HEK293T (cell line): Measurements from ENCODE around the gene SERPINA4.

Source experiments
- BHLHE40 ChIP-seq: fragments of 450-650 bp; IDR thresholded peaks from 2 replicates; pipeline ENCODE4 v1.6.1; 2016; ENCODE audit warnings: mild to moderate bottlenecking, moderate library complexity, borderline replicate concordance
- FOXA1 ChIP-seq: fragments of 450-650 bp; IDR thresholded peaks from 2 replicates; pipeline ENCODE4 v1.6.1; 2016; ENCODE audit warnings: mild to moderate bottlenecking
- FOXK2 ChIP-seq: fragments of 450-650 bp; IDR thresholded peaks from 2 replicates; pipeline ENCODE4 v1.6.1; 2016; ENCODE audit warnings: mild to moderate bottlenecking
- FOXM1 ChIP-seq: fragments of 450-650 bp; IDR thresholded peaks from 2 replicates; pipeline ENCODE4 v1.6.1; 2017; ENCODE audit warnings: mild to moderate bottlenecking, borderline replicate concordance
- HDGF ChIP-seq: fragments of 450-650 bp; IDR thresholded peaks from 2 replicates; pipeline ENCODE4 v1.6.1; 2017; ENCODE audit warnings: antibody characterized with exemption, borderline replicate concordance
- SP1 ChIP-seq: fragments of 450-650 bp; IDR thresholded peaks from 2 replicates; pipeline ENCODE4 v1.6.1; 2017
- SUZ12 ChIP-seq: fragments of 450-650 bp; IDR thresholded peaks from 2 replicates; pipeline ENCODE4 v1.6.1; 2016; ENCODE audit warnings: mild to moderate bottlenecking
- TARDBP ChIP-seq: fragments of 450-650 bp; IDR thresholded peaks from 2 replicates; pipeline ENCODE4 v1.6.1; 2016
- TF ChIP-seq, protein P1 (sequence below): fragments of 450-650 bp; IDR thresholded peaks from 2 replicates; pipeline ENCODE4 v1.6.1; 2016

DNA sequence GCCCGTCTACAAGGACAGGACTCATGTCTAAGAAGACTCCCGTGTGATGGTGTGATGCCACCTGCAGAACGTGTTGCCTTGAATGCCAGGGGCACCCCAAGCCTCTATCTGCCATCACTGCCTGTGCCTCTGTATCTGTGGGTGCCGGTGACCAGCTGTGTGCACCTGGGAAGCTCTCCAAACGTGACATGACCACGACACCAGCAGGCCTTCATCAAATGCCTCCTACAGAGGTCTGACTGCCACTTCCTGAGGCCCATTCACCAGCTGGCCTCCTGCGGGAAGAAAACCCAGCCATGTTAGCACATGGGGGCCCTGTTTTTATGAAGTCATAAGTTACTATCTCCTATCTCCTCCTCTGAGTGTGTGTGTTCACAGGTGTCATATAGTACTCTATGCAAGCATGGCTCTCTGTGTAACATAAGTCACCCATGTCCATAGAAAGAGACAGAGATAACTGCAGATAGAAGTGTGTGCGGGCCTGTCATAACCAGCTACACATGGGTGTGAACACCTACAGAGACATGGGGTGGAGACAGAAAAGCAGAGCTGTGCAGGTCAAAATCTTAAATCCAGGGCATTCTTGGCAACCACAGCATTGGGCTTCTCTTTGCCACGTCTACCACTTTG, 18.3 kb upstream of the SERPINA4 start:
- TF ChIP-seq FOXA1 (no peak), SP1 (no peak), TARDBP (no peak), BHLHE40 (no peak), SUZ12 (no peak), FOXK2 (no peak), FOXM1 (no peak), HDGF (no peak)
- TF ChIP-seq, protein P1, sequence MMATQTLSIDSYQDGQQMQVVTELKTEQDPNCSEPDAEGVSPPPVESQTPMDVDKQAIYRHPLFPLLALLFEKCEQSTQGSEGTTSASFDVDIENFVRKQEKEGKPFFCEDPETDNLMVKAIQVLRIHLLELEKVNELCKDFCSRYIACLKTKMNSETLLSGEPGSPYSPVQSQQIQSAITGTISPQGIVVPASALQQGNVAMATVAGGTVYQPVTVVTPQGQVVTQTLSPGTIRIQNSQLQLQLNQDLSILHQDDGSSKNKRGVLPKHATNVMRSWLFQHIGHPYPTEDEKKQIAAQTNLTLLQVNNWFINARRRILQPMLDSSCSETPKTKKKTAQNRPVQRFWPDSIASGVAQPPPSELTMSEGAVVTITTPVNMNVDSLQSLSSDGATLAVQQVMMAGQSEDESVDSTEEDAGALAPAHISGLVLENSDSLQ, result no peak
